GM23338 (cell line): ENCODE measurements around the gene MYPOP. TPM values are rescaled to one million over a fixed set of nuclear protein-coding genes. Genes with fewer than 3 reads are reported as not detected.

Experiments
- CREB1 ChIP-seq: fragments of 250-450 bp; sonication (Bioruptor Pico); IDR thresholded peaks from 2 replicates; pipeline ENCODE4 v1.5.0; 2020; ENCODE audit warnings: low read depth, mild to moderate bottlenecking, moderate library complexity
- EZH2phosphoT487 ChIP-seq: fragments of 200-600 bp; sonication (generic); IDR thresholded peaks from one replicate; pipeline ENCODE4 v1.8.1; 2018; ENCODE audit warnings: antibody characterized with exemption; ENCODE audit not compliant: unreplicated experiment
- polyA plus RNA-seq: library from polyadenylated mRNA; unstranded; fragments of >200 nt; fragmentation: Nextera tagmentation; extraction: Ambion mirVana; gene quantifications from 2 replicates; pipeline ENCODE4 v1.2.1, GENCODE V29; 2016
- total RNA-seq: library from RNA; depleted of rRNA; stranded (reverse); fragments of >200 nt; shearing (Covaris generic); gene quantifications from 2 replicates; pipeline ENCODE4 v1.2.3, GENCODE V29; 2014
- TF ChIP-seq, protein P1 (sequence below): fragments of 250-450 bp; sonication (Bioruptor Pico); IDR thresholded peaks from 2 replicates; pipeline ENCODE4 v1.5.0; 2020; ENCODE audit warnings: mild to moderate bottlenecking, moderate library complexity
- TF ChIP-seq, protein P2 (sequence below): IDR thresholded peaks from one replicate; pipeline ENCODE4 v1.6.1; 2018; ENCODE audit warnings: antibody characterized with exemption; ENCODE audit not compliant: unreplicated experiment

The MYPOP gene
- total and polyA plus RNA-seq, 2 experiments from 2014 or later: 3.0 to 6.9 TPM

DNA sequence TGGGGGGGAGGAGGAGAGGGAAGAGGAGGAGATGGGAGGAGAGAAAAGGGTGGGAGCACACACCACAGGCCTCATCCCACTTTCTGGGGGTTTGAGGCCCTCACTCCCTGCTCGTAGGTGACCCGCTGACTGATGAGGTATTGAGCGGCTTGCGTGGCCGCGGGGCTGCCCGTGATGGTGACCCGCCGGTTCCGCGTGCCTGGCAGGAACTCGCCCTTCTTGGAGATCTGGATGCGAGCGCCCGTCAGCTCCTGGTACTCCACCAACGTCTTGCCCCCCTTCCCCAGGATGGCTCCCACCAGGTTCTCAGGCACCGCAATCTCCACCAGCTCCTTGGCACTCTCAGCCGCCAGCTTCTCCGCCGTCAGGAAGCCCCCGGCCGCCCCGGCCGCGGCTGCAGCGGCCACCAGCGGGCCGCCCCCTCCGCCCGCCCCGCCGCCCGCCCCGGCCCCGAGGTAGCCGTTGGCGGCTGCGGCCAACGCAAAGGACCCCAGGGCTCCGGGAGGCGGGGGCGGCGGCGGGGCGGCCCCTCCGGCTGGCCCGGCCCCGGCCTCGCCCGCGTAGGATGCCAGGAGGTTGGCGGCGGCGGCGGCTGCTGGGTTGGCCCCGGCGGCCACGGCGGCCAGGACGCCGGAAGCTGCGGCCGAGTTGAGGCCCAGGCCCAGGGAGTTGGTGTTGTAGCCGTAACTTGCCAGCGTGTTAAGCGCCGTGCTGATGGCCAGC lies 37.5 kb upstream of the MYPOP start (continued):
- TF ChIP-seq, protein P1, sequence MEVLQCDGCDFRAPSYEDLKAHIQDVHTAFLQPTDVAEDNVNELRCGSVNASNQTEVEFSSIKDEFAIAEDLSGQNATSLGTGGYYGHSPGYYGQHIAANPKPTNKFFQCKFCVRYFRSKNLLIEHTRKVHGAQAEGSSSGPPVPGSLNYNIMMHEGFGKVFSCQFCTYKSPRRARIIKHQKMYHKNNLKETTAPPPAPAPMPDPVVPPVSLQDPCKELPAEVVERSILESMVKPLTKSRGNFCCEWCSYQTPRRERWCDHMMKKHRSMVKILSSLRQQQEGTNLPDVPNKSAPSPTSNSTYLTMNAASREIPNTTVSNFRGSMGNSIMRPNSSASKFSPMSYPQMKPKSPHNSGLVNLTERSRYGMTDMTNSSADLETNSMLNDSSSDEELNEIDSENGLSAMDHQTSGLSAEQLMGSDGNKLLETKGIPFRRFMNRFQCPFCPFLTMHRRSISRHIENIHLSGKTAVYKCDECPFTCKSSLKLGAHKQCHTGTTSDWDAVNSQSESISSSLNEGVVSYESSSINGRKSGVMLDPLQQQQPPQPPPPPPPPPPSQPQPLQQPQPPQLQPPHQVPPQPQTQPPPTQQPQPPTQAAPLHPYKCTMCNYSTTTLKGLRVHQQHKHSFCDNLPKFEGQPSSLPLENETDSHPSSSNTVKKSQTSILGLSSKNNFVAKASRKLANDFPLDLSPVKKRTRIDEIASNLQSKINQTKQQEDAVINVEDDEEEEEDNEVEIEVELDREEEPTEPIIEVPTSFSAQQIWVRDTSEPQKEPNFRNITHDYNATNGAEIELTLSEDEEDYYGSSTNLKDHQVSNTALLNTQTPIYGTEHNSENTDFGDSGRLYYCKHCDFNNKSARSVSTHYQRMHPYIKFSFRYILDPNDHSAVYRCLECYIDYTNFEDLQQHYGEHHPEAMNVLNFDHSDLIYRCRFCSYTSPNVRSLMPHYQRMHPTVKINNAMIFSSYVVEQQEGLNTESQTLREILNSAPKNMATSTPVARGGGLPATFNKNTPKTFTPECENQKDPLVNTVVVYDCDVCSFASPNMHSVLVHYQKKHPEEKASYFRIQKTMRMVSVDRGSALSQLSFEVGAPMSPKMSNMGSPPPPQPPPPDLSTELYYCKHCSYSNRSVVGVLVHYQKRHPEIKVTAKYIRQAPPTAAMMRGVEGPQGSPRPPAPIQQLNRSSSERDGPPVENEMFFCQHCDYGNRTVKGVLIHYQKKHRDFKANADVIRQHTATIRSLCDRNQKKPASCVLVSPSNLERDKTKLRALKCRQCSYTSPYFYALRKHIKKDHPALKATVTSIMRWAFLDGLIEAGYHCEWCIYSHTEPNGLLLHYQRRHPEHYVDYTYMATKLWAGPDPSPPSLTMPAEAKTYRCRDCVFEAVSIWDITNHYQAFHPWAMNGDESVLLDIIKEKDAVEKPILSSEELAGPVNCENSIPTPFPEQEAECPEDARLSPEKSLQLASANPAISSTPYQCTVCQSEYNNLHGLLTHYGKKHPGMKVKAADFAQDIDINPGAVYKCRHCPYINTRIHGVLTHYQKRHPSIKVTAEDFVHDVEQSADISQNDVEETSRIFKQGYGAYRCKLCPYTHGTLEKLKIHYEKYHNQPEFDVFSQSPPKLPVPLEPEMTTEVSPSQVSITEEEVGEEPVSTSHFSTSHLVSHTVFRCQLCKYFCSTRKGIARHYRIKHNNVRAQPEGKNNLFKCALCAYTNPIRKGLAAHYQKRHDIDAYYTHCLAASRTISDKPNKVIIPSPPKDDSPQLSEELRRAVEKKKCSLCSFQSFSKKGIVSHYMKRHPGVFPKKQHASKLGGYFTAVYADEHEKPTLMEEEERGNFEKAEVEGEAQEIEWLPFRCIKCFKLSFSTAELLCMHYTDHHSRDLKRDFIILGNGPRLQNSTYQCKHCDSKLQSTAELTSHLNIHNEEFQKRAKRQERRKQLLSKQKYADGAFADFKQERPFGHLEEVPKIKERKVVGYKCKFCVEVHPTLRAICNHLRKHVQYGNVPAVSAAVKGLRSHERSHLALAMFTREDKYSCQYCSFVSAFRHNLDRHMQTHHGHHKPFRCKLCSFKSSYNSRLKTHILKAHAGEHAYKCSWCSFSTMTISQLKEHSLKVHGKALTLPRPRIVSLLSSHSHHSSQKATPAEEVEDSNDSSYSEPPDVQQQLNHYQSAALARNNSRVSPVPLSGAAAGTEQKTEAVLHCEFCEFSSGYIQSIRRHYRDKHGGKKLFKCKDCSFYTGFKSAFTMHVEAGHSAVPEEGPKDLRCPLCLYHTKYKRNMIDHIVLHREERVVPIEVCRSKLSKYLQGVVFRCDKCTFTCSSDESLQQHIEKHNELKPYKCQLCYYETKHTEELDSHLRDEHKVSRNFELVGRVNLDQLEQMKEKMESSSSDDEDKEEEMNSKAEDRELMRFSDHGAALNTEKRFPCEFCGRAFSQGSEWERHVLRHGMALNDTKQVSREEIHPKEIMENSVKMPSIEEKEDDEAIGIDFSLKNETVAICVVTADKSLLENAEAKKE (CRISPR knock-in tag): no peak
- no peak for TF ChIP-seq EZH2phosphoT487
- TF ChIP-seq, protein P2, sequence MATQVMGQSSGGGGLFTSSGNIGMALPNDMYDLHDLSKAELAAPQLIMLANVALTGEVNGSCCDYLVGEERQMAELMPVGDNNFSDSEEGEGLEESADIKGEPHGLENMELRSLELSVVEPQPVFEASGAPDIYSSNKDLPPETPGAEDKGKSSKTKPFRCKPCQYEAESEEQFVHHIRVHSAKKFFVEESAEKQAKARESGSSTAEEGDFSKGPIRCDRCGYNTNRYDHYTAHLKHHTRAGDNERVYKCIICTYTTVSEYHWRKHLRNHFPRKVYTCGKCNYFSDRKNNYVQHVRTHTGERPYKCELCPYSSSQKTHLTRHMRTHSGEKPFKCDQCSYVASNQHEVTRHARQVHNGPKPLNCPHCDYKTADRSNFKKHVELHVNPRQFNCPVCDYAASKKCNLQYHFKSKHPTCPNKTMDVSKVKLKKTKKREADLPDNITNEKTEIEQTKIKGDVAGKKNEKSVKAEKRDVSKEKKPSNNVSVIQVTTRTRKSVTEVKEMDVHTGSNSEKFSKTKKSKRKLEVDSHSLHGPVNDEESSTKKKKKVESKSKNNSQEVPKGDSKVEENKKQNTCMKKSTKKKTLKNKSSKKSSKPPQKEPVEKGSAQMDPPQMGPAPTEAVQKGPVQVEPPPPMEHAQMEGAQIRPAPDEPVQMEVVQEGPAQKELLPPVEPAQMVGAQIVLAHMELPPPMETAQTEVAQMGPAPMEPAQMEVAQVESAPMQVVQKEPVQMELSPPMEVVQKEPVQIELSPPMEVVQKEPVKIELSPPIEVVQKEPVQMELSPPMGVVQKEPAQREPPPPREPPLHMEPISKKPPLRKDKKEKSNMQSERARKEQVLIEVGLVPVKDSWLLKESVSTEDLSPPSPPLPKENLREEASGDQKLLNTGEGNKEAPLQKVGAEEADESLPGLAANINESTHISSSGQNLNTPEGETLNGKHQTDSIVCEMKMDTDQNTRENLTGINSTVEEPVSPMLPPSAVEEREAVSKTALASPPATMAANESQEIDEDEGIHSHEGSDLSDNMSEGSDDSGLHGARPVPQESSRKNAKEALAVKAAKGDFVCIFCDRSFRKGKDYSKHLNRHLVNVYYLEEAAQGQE: no peak
- TF ChIP-seq CREB1 (CRISPR knock-in tag): no peak
